ENCODE measurements around the gene CACNA1C. TPM values are rescaled to one million over a fixed set of nuclear protein-coding genes. Genes with fewer than 3 reads are reported as not detected.

CACNA1C gene
- total RNA-seq, 4 donors from 2014 or later = 44.1 to 104 (median 49.4) TPM

GRCh38 chr12:2110127-2110526 lies 57.3 kb downstream of the CACNA1C start:
- intact Hi-C loops (cut with DNase I) = no loop called here
- Histone ChIP-seq H3K4me1 (peaks cover 50 to 74% (median 67%) of the 10 kb centered on the region in 4 donors), H3K36me3 (peaks cover 0 to 3% (median 1%) of the 10 kb centered on the region in 4 donors), H3K27ac (replicated peaks in 1 of 4) (peak overlapping the region in 2 of 4 donors; percentile 43 to 62), H3K4me3 (no peak overlapping the region), H3K9me3 (no peaks in the 10 kb centered on the region), H3K27me3 (no peaks in the 10 kb centered on the region)
- no peak for TF ChIP-seq CTCF (IDR thresholded peaks at IDR 0.05)
- TF ChIP-seq EP300 (IDR thresholded peaks at IDR 0.05) = no peak
- TF ChIP-seq POLR2A (IDR thresholded peaks at IDR 0.05; ENCODE audit: low read depth) = no peak
- TF ChIP-seq POLR2AphosphoS5 (IDR thresholded peaks at IDR 0.05) = no peak
- no peak for DNase-seq (ENCODE audit: extremely low spot score)
- 74% methylated on average over 5 of the region's 5 CpGs for WGBS

- no peak for DNase-seq (ENCODE audit: extremely low spot score)
- 88% methylated on average over 12 of the region's 16 CpGs for WGBS
- intact Hi-C loops (cut with DNase I) = no loop called here
- H3K27me3 ChIP-seq = no peaks in the 10 kb centered on the region
- H3K27ac ChIP-seq (replicated peaks in 1 of 4) = peak overlapping the region; percentile 43 to 62 (median 52)
- peaks cover 50 to 74% (median 62%) of the 10 kb centered on the region in 4 donors for H3K4me1 ChIP-seq
- no peak overlapping the region for H3K4me3 ChIP-seq
- peaks cover 0 to 12% (median 9%) of the 10 kb centered on the region in 4 donors for H3K36me3 ChIP-seq
- TF ChIP-seq POLR2AphosphoS5 (IDR thresholded peaks at IDR 0.05) = peak in 1 of 2 donors; percentile 12
- TF ChIP-seq EP300 (IDR thresholded peaks at IDR 0.05) = no peak
- no peaks in the 10 kb centered on the region for H3K9me3 ChIP-seq
Measured at GRCh38 chr12:2110849-2111566, 58.2 kb downstream of the CACNA1C start.

GRCh38 chr12:2111826-2112225 lies 59.0 kb downstream of the CACNA1C start:
- no peaks in the 10 kb centered on the region for H3K27me3 ChIP-seq
- 75% methylated on average over 13 of the region's 13 CpGs for WGBS
- intact Hi-C loops (cut with DNase I) = no loop called here
- peak overlapping the region; percentile 43 to 62 (median 52) for H3K27ac ChIP-seq (replicated peaks in 1 of 4)
- peaks cover 52 to 76% (median 64%) of the 10 kb centered on the region in 4 donors for H3K4me1 ChIP-seq
- no peak for DNase-seq (ENCODE audit: extremely low spot score)
- no peak overlapping the region for H3K4me3 ChIP-seq
- H3K9me3 ChIP-seq = no peaks in the 10 kb centered on the region
- peaks cover 0 to 15% (median 10%) of the 10 kb centered on the region in 4 donors for H3K36me3 ChIP-seq
- no peak for TF ChIP-seq CTCF (IDR thresholded peaks at IDR 0.05)
- TF ChIP-seq POLR2A (IDR thresholded peaks at IDR 0.05; ENCODE audit: low read depth) = no peak
- no peak for TF ChIP-seq POLR2AphosphoS5 (IDR thresholded peaks at IDR 0.05)
- TF ChIP-seq EP300 (IDR thresholded peaks at IDR 0.05) = no peak

- WGBS = 82% methylated on average over 7 of the region's 7 CpGs
- Histone ChIP-seq H3K27ac (replicated peaks in 1 of 4) (peak overlapping the region; percentile 43 to 62 (median 52)), H3K4me1 (peaks cover 57 to 78% (median 70%) of the 10 kb centered on the region in 4 donors), H3K36me3 (peaks cover 0 to 17% (median 10%) of the 10 kb centered on the region in 4 donors), H3K9me3 (no peaks in the 10 kb centered on the region), H3K27me3 (no peaks in the 10 kb centered on the region), H3K4me3 (no peak overlapping the region)
- no peak for TF ChIP-seq EP300 (IDR thresholded peaks at IDR 0.05)
- no peak for TF ChIP-seq POLR2AphosphoS5 (IDR thresholded peaks at IDR 0.05)
- no peak for DNase-seq (ENCODE audit: extremely low spot score)
- intact Hi-C loops (cut with DNase I) = no loop called here
Measured at GRCh38 chr12:2112401-2112800, 59.6 kb downstream of the CACNA1C start.

- intact Hi-C loops (cut with DNase I) = no loop called here
- Histone ChIP-seq H3K27ac (replicated peaks in 1 of 4) (peak overlapping the region; percentile 20 to 62 (median 51)), H3K9me3 (no peaks in the 10 kb centered on the region), H3K27me3 (no peaks in the 10 kb centered on the region), H3K4me3 (no peak overlapping the region), H3K36me3 (peaks cover 0 to 23% (median 10%) of the 10 kb centered on the region in 4 donors), H3K4me1 (peaks cover 65 to 79% (median 73%) of the 10 kb centered on the region in 4 donors)
- 94% methylated on average over 5 of the region's 14 CpGs for WGBS
- TF ChIP-seq POLR2A (IDR thresholded peaks at IDR 0.05; ENCODE audit: low read depth) = no peak
- TF ChIP-seq CTCF (IDR thresholded peaks at IDR 0.05) = no peak
- TF ChIP-seq EP300 (IDR thresholded peaks at IDR 0.05) = no peak
- no peak for TF ChIP-seq POLR2AphosphoS5 (IDR thresholded peaks at IDR 0.05)
- no peak for DNase-seq (ENCODE audit: extremely low spot score)
Measured at GRCh38 chr12:2113119-2113912, 60.5 kb downstream of the CACNA1C start.
